Endodermal cell (in vitro differentiated cells): Measurements from ENCODE around the gene RPAP2. TPM values are rescaled to one million over a fixed set of nuclear protein-coding genes. Genes with fewer than 3 reads are reported as not detected.

ENCODE experiments used
- DNase-seq: peaks from one replicate; pipeline ENCODE4 v3.0.0-alpha.2; 2017
- H3K27ac ChIP-seq: 2 replicates; pipeline ENCODE4 v1.5.1; 2013; ENCODE audit warnings: mild to moderate bottlenecking, low read depth, low read length, moderate library complexity
- H3K27me3 ChIP-seq: 2 replicates; pipeline ENCODE4 v1.6.1; 2013; ENCODE audit warnings: mild to moderate bottlenecking, low read length, moderate library complexity; ENCODE audit not compliant: insufficient read depth, control insufficient read depth, poor library complexity, severe bottlenecking
- H3K36me3 ChIP-seq: 2 replicates; pipeline ENCODE4 v1.7.0; 2013; ENCODE audit warnings: mild to moderate bottlenecking, low read length, moderate library complexity; ENCODE audit not compliant: control insufficient read depth, insufficient read depth
- H3K4me1 ChIP-seq: one replicate; pipeline ENCODE4 v1.7.0; 2013; ENCODE audit warnings: low read length; ENCODE audit not compliant: control insufficient read depth, insufficient read depth
- H3K4me3 ChIP-seq: 2 replicates; pipeline ENCODE4 v1.5.1; 2013; ENCODE audit warnings: mild to moderate bottlenecking, low read length, moderate library complexity
- H3K9ac ChIP-seq: 2 replicates; pipeline ENCODE4 v1.6.1; 2013; ENCODE audit warnings: mild to moderate bottlenecking, low read length, moderate library complexity; ENCODE audit not compliant: poor library complexity, severe bottlenecking; ENCODE audit errors: extremely low read depth
- H3K9me3 ChIP-seq: 2 replicates; pipeline ENCODE4 v1.6.1; 2013; ENCODE audit warnings: mild to moderate bottlenecking, low read length, moderate library complexity; ENCODE audit not compliant: control insufficient read depth
- H3K27ac Mint-ChIP-seq: 2 replicates; pipeline ENCODE4 v1.8.0; 2020; ENCODE audit warnings: mixed read lengths
- H3K27me3 Mint-ChIP-seq: 2 replicates; pipeline ENCODE4 v1.8.0; 2021; ENCODE audit warnings: mild to moderate bottlenecking, mixed read lengths; ENCODE audit not compliant: insufficient read depth
- H3K36me3 Mint-ChIP-seq: 2 replicates; pipeline ENCODE4 v1.8.0; 2020; ENCODE audit warnings: low read depth, mixed read lengths
- H3K4me1 Mint-ChIP-seq: 2 replicates; pipeline ENCODE4 v1.8.0; 2020; ENCODE audit warnings: mixed read lengths
- H3K4me3 Mint-ChIP-seq: 2 replicates; pipeline ENCODE4 v1.8.0; 2020; ENCODE audit warnings: mild to moderate bottlenecking, moderate library complexity, mixed read lengths
- H3K9me3 Mint-ChIP-seq: 2 replicates; pipeline ENCODE4 v1.8.0; 2020; ENCODE audit warnings: mild to moderate bottlenecking, mixed read lengths
- WGBS, 2 experiments: methylation state at CpG; one replicate each; pipeline versions ENCODE4 v1.1.5 to v1.1.7; 2013; ENCODE audit warnings: missing lambda C conversion rate in 2 of 2, mixed read lengths in 1 of 2; ENCODE audit not compliant: insufficient coverage in 1 of 2, insufficient read length in 1 of 2; 5-methylcytosine and 5-hydroxymethylcytosine counted together
- total RNA-seq, 2 donors: library from RNA; stranded (reverse); fragmentation: NEBNext Ultra II Directional in 1 of 2; extraction: Animal tissue kit (Norgen Biotek cat#: 25700) in 1 of 2; gene quantifications; 2 replicates in 1 of 2; 3 replicates in 1 of 2; pipeline ENCODE4 v1.2.1, GENCODE V29; 2021
- TF ChIP-seq, protein P1 (sequence below): fragments of 200-600 bp; sonication (generic); conservative IDR thresholded peaks from 2 replicates; pipeline ENCODE4 v1.5.0; 2021; ENCODE audit warnings: antibody characterized with exemption, mild to moderate bottlenecking

RPAP2 gene
- total RNA-seq, 2 donors from 2014 or later = 38.6 to 43.7 TPM

GRCh38 chr1:92301021-92301420, 2.2 kb downstream of the RPAP2 start:
- H3K27me3 Mint-ChIP-seq = no peaks in the 10 kb centered on the region
- no peak overlapping the region for H3K4me3 Mint-ChIP-seq
- no peak overlapping the region for H3K27ac Mint-ChIP-seq
- TF ChIP-seq, protein P1, sequence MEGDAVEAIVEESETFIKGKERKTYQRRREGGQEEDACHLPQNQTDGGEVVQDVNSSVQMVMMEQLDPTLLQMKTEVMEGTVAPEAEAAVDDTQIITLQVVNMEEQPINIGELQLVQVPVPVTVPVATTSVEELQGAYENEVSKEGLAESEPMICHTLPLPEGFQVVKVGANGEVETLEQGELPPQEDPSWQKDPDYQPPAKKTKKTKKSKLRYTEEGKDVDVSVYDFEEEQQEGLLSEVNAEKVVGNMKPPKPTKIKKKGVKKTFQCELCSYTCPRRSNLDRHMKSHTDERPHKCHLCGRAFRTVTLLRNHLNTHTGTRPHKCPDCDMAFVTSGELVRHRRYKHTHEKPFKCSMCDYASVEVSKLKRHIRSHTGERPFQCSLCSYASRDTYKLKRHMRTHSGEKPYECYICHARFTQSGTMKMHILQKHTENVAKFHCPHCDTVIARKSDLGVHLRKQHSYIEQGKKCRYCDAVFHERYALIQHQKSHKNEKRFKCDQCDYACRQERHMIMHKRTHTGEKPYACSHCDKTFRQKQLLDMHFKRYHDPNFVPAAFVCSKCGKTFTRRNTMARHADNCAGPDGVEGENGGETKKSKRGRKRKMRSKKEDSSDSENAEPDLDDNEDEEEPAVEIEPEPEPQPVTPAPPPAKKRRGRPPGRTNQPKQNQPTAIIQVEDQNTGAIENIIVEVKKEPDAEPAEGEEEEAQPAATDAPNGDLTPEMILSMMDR = no peak
- Histone ChIP-seq H3K36me3 (peaks cover 45% of the 10 kb centered on the region), H3K9ac (no peak overlapping the region), H3K27ac (no peak overlapping the region), H3K9me3 (no peaks in the 10 kb centered on the region), H3K4me1 (no peaks in the 10 kb centered on the region), H3K4me3 (no peak overlapping the region), H3K27me3 (no peaks in the 10 kb centered on the region)
- no peak for DNase-seq
- WGBS, 2 experiments = 98% methylated on average over 4 of the region's 5 CpGs; no CpG with 5 or more reads in 1 of the 2 experiments
- peaks cover 13% of the 10 kb centered on the region for H3K4me1 Mint-ChIP-seq
- no peaks in the 10 kb centered on the region for H3K9me3 Mint-ChIP-seq
- H3K36me3 Mint-ChIP-seq = peaks cover 45% of the 10 kb centered on the region

GRCh38 chr1:92306020-92306419, 7.2 kb downstream of the RPAP2 start:
- Histone ChIP-seq H3K4me1 (no peaks in the 10 kb centered on the region), H3K9me3 (no peaks in the 10 kb centered on the region), H3K27ac (no peak overlapping the region), H3K9ac (no peak overlapping the region), H3K4me3 (no peak overlapping the region), H3K36me3 (peaks cover 69% of the 10 kb centered on the region), H3K27me3 (no peaks in the 10 kb centered on the region)
- no peak for DNase-seq
- Mint-ChIP-seq H3K4me3 (no peak overlapping the region), H3K27me3 (no peaks in the 10 kb centered on the region), H3K36me3 (peaks cover 56% of the 10 kb centered on the region), H3K9me3 (no peaks in the 10 kb centered on the region), H3K27ac (no peak overlapping the region), H3K4me1 (peaks cover under 1% of the 10 kb centered on the region)
- TF ChIP-seq, protein P1 = no peak

GRCh38 chr1:92307980-92308379, 9.1 kb downstream of the RPAP2 start:
- Histone ChIP-seq H3K27me3 (no peaks in the 10 kb centered on the region), H3K4me1 (no peaks in the 10 kb centered on the region), H3K36me3 (peaks cover 73% of the 10 kb centered on the region), H3K4me3 (no peak overlapping the region), H3K9me3 (no peaks in the 10 kb centered on the region), H3K27ac (no peak overlapping the region), H3K9ac (no peak overlapping the region)
- no peaks in the 10 kb centered on the region for H3K27me3 Mint-ChIP-seq
- H3K4me3 Mint-ChIP-seq = no peak overlapping the region
- H3K9me3 Mint-ChIP-seq = no peaks in the 10 kb centered on the region
- WGBS, 2 experiments = 95 to 100% methylated on average over 1 to 4 of the region's 4 CpGs
- TF ChIP-seq, protein P1 = no peak
- no peaks in the 10 kb centered on the region for H3K4me1 Mint-ChIP-seq
- no peak overlapping the region for H3K27ac Mint-ChIP-seq
- no peak for DNase-seq
- peaks cover 59% of the 10 kb centered on the region for H3K36me3 Mint-ChIP-seq
